ENCODE results near the gene IGSF3. TPM values are rescaled to one million over a fixed set of nuclear protein-coding genes. Genes with fewer than 3 reads are reported as not detected.
"Not testable (repeated sequence)": the region's sequence is repeated elsewhere in the genome, so short reads cannot be mapped to it uniquely, and the experiment has no call there.

IGSF3 gene
- total RNA-seq, 2 donors from 2014 or later = 1.4 to 1.6 TPM

- ATAC-seq; H3K9me3 Mint-ChIP-seq; DNase-seq (ENCODE audit: low spot score in 2 of 2); H3K36me3 Mint-ChIP-seq; H3K27ac Mint-ChIP-seq: not testable (repeated sequence)
Observed at GRCh38 chr1:116647186-116647585, 20.3 kb downstream of the IGSF3 start.

GRCh38 chr1:116646673-116647170 is 20.8 kb downstream of the IGSF3 start:
- not testable (repeated sequence) for H3K9me3 Mint-ChIP-seq; ATAC-seq; DNase-seq (ENCODE audit: low spot score in 2 of 2); H3K36me3 Mint-ChIP-seq; H3K27ac Mint-ChIP-seq

GRCh38 chr1:116645802-116646672 is 21.5 kb downstream of the IGSF3 start:
- H3K36me3 Mint-ChIP-seq; H3K9me3 Mint-ChIP-seq; H3K27ac Mint-ChIP-seq; ATAC-seq; DNase-seq (ENCODE audit: low spot score in 2 of 2): not testable (repeated sequence)

- ATAC-seq; H3K27ac Mint-ChIP-seq; H3K36me3 Mint-ChIP-seq; H3K9me3 Mint-ChIP-seq; DNase-seq (ENCODE audit: low spot score in 2 of 2): not testable (repeated sequence)
Observed at GRCh38 chr1:116644993-116645392, 22.5 kb downstream of the IGSF3 start.

GRCh38 chr1:116644096-116644495 is 23.4 kb downstream of the IGSF3 start:
- not testable (repeated sequence) for ATAC-seq

GRCh38 chr1:116643281-116643751 is 24.2 kb downstream of the IGSF3 start:
- ATAC-seq; H3K36me3 Mint-ChIP-seq; H3K27ac Mint-ChIP-seq; DNase-seq (ENCODE audit: low spot score in 2 of 2); H3K9me3 Mint-ChIP-seq: not testable (repeated sequence)

More at GRCh38 chr1:116644096-116644495, 23.4 kb downstream of the IGSF3 start:
- not testable (repeated sequence) for DNase-seq (ENCODE audit: low spot score in 2 of 2); H3K9me3 Mint-ChIP-seq; H3K27ac Mint-ChIP-seq; H3K36me3 Mint-ChIP-seq

GRCh38 chr1:116642311-116643280 is 24.9 kb downstream of the IGSF3 start:
- DNase-seq (ENCODE audit: low spot score in 2 of 2); H3K36me3 Mint-ChIP-seq; H3K9me3 Mint-ChIP-seq; ATAC-seq; H3K27ac Mint-ChIP-seq: not testable (repeated sequence)

GRCh38 chr1:116637583-116637982 is 29.9 kb downstream of the IGSF3 start:
- not testable (repeated sequence) for DNase-seq (ENCODE audit: low spot score in 2 of 2); H3K36me3 Mint-ChIP-seq; ATAC-seq; H3K27ac Mint-ChIP-seq; H3K9me3 Mint-ChIP-seq

- not testable (repeated sequence) for H3K36me3 Mint-ChIP-seq; DNase-seq (ENCODE audit: low spot score in 2 of 2); ATAC-seq; H3K9me3 Mint-ChIP-seq; H3K27ac Mint-ChIP-seq
Observed at GRCh38 chr1:116636584-116636983, 30.9 kb downstream of the IGSF3 start.

- not testable (repeated sequence) for ATAC-seq; H3K27ac Mint-ChIP-seq; DNase-seq (ENCODE audit: low spot score in 2 of 2); H3K9me3 Mint-ChIP-seq; H3K36me3 Mint-ChIP-seq
Observed at GRCh38 chr1:116634386-116634785, 33.1 kb downstream of the IGSF3 start.

- not testable (repeated sequence) for DNase-seq (ENCODE audit: low spot score in 2 of 2); H3K9me3 Mint-ChIP-seq; H3K27ac Mint-ChIP-seq
Observed at GRCh38 chr1:116631996-116632925, 35.3 kb downstream of the IGSF3 start.

GRCh38 chr1:116631554-116631953 is 36.0 kb downstream of the IGSF3 start:
- H3K27ac Mint-ChIP-seq; DNase-seq (ENCODE audit: low spot score in 2 of 2); H3K36me3 Mint-ChIP-seq; ATAC-seq; H3K9me3 Mint-ChIP-seq: not testable (repeated sequence)

More at GRCh38 chr1:116631996-116632925, 35.3 kb downstream of the IGSF3 start:
- H3K36me3 Mint-ChIP-seq, ATAC-seq: not testable (repeated sequence)

- H3K36me3 Mint-ChIP-seq = not testable (repeated sequence)
Observed at GRCh38 chr1:116630057-116630456, 37.5 kb downstream of the IGSF3 start.

GRCh38 chr1:116629441-116629840 is 38.1 kb downstream of the IGSF3 start:
- H3K36me3 Mint-ChIP-seq; ATAC-seq; H3K9me3 Mint-ChIP-seq; H3K27ac Mint-ChIP-seq; DNase-seq (ENCODE audit: low spot score in 2 of 2): not testable (repeated sequence)

More at GRCh38 chr1:116630057-116630456, 37.5 kb downstream of the IGSF3 start:
- not testable (repeated sequence) for H3K9me3 Mint-ChIP-seq; H3K27ac Mint-ChIP-seq; ATAC-seq; DNase-seq (ENCODE audit: low spot score in 2 of 2)

- H3K36me3 Mint-ChIP-seq = no peaks in the 10 kb centered on the region
- H3K9me3 Mint-ChIP-seq = no peaks in the 10 kb centered on the region
- DNase-seq (ENCODE audit: low spot score in 2 of 2) = no peak
- no peak overlapping the region for H3K27ac Mint-ChIP-seq
- ATAC-seq = no peak
Observed at GRCh38 chr1:116628448-116628847, 39.1 kb downstream of the IGSF3 start.

- not testable (repeated sequence) for H3K27ac Mint-ChIP-seq; H3K9me3 Mint-ChIP-seq; ATAC-seq; H3K36me3 Mint-ChIP-seq; DNase-seq (ENCODE audit: low spot score in 2 of 2)
Observed at GRCh38 chr1:116627357-116627756, 40.2 kb downstream of the IGSF3 start.

All from activated naive CD4-positive, alpha-beta T cell treated with anti-CD3 and anti-CD28 coated beads, Interleukin-2, amount 50 U/mL, for 72 hours (primary cell).